HG02759 (cell line): ENCODE data around the gene PDZD8.
"Not testable (repeated sequence)": the region's sequence is repeated elsewhere in the genome, so short reads cannot be mapped to it uniquely, and the experiment has no call there.

Experiments used
- ATAC-seq: cut with Tn5 transposase; IDR thresholded peaks from one replicate; pipeline ENCODE4 v1.9.1; 2021; ENCODE audit warnings: mild to moderate bottlenecking, moderate library complexity; ENCODE audit not compliant: unreplicated experiment

PDZD8 gene

DNA sequence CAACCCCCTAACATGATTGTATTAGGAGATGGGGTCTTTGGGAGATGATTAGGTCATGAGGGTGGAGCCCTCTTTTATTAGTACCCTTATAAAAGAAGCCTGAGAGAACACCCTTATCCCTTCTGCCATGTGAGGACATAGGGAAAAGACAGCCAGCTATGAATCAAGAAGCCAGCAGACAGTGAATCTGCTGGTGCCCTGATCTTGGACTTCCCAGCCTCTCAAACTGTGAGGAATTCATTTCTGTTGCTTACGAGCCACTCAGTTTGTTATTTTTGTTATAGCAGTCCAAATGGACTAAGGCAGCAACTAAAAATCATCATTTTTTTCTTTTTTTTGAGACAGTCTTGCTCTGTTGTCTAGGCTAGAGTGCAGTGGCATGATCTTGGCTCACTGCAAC is 74.6 kb downstream of the PDZD8 start:
- ATAC-seq = no peak

DNA sequence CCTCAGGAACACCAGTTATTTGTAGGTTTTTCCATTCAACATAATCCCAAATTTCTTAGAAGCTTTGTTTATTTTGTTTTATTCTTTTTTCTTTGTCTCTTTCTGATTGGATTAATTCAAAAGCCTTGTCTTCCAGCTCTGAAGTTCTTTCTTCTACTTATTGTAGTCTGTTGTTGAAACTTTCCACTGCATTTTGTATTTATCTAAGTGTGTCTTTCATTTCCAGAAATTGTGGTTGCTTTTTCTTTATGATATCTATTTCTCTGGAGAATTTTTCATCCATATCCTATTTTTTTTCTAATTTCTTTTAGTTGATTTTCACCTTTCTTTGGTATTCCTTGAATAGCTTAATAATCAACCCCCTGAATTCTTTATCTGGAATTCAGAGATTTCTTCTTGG is 75.8 kb downstream of the PDZD8 start:
- ATAC-seq = no peak

DNA sequence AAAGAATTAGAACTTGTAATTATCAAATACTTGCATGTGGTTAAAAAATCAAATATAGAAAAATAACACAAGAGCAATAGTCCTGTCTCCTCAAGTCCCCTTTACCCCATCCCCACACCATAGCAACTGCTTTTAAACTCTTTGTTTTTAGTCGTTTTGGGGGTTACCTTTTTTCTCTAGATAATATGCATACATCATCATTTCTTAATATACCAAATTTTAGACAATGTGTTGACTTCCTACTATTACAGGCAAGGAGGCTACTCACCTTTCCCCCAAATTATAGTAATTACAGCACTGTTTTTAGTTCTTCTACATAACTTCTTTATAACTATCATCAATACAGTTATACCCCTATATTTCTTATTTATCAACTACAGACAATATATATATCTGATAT is 77.0 kb downstream of the PDZD8 start:
- ATAC-seq = no peak

DNA sequence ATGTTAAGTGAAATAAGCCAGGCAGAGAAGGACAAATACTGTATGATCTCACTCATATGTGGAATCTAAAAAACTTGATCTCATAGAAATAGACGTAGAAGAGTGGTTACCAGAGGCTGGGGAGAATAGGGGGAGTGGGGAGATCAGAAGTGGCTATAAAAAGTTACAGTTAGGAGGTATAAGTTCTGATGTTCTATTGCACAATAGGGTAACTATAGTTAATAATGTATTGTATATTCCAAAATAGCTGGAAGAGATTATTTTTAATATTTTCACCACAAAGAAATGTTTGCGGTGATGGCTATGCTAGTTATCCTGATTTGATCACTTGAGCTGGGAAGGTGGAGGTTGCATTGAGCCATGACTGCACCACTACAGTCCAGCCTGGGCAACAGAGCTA is 80.5 kb downstream of the PDZD8 start:
- no peak for ATAC-seq

DNA sequence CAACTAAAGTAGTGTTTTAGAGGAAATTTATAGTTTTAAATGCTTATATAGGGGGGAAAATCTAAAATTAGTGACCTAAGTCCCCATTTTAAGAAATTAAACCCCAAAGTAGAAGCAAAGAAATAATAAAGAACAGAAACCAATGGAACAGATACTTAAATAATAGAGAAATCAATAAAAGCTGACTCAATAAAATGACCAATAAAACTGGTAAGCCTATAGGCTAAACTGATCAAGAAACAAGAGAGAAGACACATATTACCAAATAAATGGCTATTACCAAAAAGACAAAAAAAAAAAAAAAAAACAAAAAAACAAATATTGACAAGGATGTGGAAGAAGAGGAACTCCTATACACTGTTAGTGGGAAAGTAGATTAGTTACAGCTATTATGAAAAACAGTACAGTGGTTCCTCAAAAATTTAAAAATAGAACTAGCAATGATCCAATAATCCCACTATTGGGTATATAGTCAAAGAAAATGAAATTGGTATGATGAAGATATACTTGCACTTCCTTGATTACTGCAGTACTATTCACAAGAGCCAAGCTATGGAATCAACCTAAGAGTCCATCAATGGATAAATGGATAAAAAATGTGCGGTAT is 81.1 kb downstream of the PDZD8 start:
- no peak for ATAC-seq

DNA sequence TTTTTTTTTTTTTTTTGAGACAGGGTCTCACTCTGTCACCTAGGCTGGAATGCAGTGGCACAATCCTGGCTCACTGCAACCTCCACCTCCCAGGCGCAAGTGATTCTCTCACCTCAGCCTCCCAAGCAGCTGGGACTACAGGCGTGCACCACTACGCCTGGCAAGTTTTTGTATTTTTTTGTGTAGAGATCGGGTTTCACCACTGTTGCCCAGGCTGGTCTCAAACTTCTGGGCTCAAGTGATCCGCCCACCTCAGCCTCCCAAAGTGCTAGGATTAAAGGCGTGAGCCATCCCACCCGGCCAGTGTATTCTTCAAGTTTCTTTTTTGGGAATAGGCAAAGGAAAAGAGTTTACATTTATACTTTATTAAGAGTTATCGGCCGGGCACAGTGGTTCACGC is 84.4 kb downstream of the PDZD8 start:
- not testable (repeated sequence) for ATAC-seq

DNA sequence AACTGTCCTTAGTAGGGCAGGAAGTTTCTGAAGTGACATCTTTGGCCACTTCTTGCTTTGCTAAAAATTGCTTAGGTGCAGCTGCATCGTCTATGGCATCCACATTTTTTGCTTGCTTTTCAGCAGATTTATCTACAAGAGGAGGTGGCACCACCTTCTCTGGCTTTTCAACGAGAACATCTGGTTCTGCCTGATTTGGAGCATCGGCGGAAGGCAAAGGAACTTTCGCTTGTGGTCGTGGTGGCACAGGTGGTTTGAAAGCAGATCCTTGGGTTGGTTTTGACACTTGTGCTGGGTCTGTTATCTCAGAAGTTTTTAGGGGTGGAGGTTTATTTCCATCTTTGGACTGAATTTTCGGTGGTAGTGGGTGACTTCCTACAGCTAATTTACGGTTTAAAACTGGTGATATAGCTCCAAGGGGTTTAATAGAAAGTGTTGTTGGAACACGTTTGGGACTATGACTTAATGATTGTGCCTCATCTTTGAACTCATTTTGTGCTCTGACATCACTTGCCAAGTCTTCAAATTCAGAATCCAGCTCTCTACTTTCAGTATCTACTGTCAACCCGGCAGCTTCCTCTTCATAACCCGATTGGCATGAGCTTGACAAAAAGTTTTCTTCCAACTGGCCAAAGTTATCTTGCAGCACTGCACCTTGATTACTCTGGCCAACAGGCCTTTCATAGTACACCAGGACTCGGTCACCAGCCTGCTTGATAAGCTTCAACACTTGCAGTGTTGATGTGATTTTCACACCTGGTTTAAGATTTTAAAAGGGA is 90.3 kb downstream of the PDZD8 start:
- no peak for ATAC-seq

DNA sequence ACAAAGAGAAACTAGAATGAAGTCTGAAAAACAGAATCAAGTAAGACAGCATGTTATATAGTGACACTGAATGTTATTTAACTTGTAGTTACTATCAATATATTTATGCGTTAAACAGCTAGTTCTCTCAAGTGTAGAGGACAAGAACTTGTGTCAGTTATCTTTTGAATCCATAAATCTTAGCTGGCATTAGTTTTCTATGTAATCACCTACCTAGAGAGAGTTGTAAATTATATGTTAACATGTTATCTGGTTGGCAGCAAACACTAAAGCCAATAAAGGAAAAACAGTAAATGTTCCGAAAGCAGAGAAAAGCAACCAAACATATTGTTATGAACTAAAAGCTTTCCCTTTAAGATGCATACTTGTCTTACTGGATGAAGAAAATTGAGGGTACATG is 97.6 kb downstream of the PDZD8 start:
- no peak for ATAC-seq

DNA sequence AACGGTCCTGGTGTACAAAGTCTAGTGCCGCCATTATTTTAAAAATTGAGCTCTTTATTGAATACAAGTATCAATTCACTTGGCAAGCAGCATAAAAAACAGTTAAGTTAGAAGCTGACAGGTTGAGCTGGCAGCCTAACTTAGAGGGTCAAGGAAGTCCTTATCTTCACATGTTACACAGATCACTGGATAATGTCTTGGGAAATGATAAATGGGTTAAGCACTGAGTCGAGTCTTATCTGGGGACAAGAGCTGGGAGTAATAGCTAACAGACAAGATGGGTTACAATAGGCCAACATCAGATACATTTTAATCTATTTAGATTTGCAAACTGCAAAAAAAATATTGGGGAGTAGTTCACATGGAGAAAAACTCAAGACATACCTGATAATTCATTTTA is 100.1 kb downstream of the PDZD8 start:
- no peak for ATAC-seq

DNA sequence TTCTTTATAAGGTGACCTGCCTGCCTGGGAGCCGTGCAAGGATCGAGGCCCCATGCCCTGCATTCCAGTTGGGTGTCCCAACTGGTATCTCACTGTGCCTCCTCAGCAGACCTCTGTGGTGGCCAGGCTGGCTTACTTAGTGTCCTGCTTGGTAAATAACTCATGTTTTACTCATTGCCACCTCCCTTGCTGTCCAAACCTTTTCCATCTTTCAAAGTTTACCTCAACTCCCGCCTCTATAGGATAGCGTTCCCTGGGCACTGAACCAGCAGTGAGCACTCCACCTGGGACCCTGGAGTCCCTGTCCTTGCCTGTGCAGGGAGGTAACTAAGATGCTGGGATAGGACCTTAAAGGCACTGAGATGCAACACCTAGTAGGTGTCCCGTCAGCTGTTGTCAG is 100.7 kb downstream of the PDZD8 start:
- no peak for ATAC-seq

DNA sequence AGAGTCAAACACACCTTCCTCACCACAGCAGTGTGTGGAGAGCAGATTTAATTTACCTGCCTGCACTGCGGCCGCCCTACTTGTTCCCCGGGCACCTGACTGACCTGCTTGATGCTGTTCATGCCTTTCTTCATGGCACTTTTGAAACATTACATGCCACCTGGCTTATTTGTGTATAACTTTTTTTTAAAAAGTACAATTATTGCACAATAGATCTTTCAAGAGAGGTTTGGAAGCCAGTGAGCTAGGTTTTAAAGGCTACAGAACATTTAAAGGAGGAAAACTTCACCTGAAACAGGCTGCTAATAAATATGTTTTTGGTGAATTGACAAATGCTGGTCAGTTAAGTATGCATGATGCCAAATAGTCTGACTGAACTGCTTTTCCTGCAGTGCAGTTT is 101.3 kb downstream of the PDZD8 start:
- no peak for ATAC-seq

DNA sequence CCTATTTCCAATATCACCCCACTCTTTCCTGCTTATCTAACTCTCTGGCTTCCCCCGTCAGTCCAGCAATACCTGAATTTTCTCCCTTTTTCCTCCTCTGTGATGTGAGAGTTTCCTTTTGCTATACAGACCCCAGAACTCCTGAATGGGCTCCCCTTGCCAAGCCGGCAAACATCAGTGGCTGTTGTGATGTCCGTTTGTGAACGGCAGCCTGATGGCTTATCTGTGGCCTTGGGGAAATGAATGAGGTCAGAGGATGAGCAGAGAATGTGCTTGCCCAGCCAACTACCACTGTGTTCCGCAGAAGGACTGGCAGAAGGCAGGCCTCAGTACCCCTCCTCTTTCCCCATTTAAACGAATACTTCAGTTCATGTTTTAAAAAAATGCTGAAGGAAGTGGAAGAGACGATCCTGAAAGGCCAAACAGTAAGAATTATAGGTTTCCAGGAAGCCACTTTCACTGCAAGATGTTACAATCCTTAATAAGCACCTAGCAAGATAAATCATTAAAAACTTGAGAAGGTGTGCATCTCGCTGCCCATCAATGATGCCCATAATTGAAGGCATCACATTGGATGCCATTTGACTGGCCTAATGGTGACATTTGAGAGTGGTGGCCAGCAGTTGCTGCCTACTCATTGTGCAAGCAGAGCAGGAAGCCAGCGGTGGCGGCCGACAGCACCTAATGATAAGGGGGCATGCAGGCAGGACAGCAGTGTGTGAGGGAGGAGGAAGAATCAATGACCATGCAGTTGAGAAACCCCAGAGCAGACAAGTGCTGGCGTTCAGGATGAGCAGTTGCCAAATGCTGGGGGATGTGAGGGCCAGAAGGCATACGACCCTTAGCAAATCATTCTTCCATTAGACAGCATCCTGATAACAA is 102.8 kb downstream of the PDZD8 start:
- no peak for ATAC-seq

DNA sequence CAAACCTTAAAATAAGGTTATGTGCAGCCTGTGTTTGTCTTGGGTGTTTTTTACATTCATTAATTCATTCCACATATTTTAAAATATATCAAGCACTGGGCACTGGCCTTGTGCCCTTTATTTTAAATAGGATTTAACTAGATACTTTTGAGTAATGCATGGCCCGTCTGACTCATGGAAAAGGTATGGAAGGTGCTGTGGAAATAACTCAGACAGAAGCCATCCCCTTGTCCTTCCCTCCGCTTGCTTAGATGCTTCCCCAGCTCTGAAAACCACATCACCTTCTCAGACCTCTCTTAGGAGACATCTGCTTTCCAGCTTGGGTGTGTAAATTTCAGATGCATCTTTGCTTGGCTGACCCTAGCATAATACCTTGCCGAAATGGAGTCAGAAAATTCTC is 103.8 kb downstream of the PDZD8 start:
- ATAC-seq = no peak

DNA sequence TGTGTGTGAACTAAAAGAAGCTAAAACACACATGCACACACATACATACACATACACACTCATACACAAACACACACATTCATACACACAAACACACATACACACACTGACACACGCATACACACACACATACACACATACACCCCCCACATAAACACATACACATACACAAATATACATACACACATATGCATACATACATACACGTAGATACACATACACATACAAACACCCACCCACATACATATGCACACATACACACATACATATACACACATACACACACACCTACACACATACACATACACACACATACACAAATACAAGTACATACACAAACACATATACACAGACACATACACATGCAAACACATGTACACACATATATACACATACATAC is 106.3 kb downstream of the PDZD8 start:
- no peak for ATAC-seq

DNA sequence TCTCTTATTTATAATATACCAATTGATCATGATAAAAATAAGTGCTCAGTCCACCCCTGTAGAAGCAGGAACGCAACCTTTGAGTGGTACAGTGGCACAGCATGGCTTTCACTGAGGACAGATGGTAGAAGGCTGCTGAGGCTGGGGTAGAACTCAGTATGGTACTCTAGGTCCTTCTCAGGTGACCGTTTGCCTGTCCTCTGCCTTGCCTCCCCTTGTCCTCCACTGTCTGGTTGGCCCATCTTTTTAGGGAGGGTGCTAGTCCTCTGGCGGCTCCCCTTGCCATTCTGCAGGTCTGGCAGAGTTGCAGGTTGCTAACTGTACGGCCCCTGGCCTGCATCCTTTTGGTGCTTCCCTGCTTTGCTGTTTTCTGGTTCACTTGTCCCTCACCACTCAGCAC is 107.0 kb downstream of the PDZD8 start:
- ATAC-seq = no peak

DNA sequence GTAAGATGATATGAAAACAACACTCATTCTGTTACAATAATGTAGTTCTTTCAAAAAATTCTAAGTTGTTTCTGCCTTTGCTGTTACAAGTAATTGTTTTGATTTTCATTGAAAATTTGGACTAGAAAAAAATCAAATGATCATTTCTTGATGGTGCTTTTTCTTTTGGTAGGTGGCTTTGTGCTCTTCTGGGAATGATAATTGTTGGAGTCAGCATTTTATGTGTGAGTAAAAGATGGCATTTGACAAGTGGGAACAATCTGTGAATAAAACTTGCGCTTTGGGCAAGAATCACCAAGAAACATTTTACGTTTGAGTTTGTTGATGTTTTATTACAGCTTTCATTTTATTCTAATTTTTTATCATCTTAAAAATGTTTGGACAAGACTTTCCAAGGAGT is 108.4 kb downstream of the PDZD8 start:
- ATAC-seq = no peak

DNA sequence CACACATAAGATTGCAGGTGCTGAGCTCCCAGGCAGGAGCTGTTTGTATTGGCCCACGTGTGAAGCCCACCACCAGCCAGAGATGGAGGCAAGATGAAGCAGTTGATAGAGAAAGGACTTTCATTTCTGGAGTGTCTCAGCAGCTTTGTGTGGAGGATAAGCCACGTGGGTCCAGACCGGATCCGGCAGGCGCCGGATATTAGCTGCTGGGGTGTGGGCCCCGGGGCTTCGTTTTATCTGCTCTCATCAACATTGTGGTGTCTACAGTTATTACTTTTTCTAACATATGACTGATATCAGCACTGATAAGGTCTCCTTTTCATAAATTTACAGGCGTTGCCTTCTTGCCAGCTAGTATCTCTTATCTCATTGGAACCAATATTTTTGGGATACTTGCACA is 108.8 kb downstream of the PDZD8 start:
- ATAC-seq = no peak

DNA sequence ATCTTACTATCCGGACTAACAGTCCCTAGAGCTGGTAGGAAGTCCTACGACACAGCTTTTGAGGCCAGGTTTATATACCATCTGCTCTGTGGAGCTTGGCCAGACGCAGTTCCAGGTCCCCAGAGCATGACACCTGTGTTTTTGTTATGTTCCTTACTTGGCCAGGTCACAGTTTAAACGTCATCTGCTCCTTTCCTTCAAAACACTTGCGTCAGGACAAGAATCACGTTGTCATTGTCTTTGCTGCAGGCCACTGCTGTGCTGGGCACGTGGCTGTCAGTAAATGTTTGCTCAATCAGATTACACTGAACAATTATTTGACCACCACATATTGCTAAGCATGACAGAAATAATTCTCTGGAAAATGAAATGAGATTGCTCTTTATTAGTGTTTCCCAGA is 110.5 kb downstream of the PDZD8 start:
- ATAC-seq = no peak

DNA sequence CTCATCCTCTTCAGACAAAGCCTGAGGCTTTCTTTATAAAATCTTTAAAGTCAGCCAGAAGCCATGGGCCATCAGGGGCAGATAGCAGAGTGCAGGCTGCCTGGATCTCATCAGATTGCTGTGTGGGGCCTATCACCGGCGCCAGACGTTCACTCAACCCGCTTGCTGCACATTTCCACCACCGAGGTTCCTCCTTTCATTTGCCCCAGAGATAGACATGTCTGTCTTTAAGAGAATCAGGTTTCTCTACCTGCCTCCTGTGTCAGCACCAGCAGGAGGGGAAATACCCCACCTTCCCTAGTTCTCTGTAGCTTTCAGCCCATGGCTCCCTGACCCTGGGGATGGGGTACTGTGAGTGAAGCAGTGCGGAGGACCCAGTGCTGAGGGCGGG is 112.3 kb downstream of the PDZD8 start:
- no peak for ATAC-seq

DNA sequence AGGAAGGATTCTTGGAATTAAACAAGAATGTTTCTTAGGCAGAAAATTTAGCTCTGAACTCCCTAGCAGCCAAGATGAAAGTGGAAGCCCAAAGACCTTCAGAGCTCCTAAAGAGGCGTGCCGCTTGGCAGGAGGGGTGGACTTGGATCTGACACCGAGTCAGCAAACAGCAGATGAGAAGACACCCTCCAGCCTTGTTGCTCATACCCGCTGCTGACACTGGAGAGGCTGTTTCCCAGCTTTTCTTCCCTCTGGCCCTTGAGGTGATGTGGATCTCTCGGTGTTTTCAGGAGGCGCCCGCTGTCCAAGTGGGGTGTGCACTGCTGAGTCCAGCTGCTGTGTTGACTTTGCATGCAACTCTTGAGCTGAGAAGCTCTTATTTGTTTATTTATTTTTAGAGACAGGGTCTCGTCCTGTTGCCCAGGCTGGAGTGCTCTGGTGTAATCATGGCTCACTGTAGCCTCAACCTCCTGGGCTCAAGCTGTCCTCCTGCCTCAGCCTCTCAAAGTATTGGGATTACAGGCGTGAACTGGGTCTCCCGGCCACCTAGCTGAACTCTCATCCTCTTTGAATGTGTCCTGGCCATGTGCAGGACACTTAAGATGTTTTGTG is 112.8 kb downstream of the PDZD8 start:
- ATAC-seq = no peak

DNA sequence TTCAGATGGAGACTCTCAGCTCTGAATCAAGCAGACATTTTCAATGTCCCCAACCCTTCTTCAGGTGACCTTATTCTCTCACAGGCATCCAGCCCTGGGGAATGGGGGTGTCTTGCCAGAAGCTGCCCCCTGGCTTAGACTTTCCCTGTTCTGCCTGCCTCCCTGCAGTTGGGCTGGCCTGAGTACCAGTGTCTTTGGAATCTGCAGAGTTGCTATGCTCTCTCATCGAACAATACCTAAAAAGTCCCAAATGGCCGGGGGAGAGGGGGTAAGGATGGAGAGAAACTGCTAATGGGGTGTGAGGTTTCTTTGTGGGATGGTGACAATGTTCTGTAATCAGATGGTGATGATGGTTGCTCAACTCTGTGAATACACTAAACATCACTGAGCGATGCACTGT is 113.7 kb downstream of the PDZD8 start:
- ATAC-seq = no peak

DNA sequence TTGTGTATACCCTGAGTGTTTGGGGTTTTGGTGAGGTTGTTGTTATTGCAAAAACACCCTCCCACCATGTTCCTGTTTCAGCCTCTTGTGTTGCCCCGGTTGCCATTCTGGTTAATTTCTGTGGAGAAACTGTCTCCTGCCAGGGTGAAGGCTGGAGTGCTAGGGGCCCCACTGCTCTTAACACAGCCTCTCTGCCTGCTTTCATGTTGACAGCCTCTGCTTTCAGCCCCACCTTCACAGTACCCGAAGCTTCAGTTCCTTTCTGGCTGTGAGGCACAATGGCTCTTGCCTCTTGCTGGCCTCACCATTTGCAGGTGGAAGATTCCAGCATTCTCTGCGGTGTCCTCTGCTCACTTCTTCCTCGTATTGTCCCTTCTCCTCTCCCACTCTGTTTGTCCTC is 115.2 kb downstream of the PDZD8 start:
- ATAC-seq = no peak
